HG02870 (cell line): ENCODE data around the gene APBA2.

Experiments used
- ATAC-seq: cut with Tn5 transposase; IDR thresholded peaks from one replicate; pipeline ENCODE4 v1.9.1; 2021; ENCODE audit warnings: mild to moderate bottlenecking, moderate library complexity; ENCODE audit not compliant: unreplicated experiment

APBA2 gene

GRCh38 chr15:28895146-28895545, 9.4 kb downstream of the APBA2 start:
- ATAC-seq: no peak

GRCh38 chr15:28895566-28895965, 9.8 kb downstream of the APBA2 start:
- no peak for ATAC-seq

GRCh38 chr15:28896951-28897350, 11.2 kb downstream of the APBA2 start:
- ATAC-seq: no peak

GRCh38 chr15:28897861-28898585, 12.2 kb downstream of the APBA2 start:
- no peak for ATAC-seq

- ATAC-seq: no peak
These were observed 13.4 kb downstream of the APBA2 start for GRCh38 chr15:28899061-28899738.

GRCh38 chr15:28900041-28900891, 14.5 kb downstream of the APBA2 start:
- no peak for ATAC-seq

GRCh38 chr15:28900892-28901586, 15.3 kb downstream of the APBA2 start:
- no peak for ATAC-seq

- ATAC-seq: no peak
These were observed 15.8 kb downstream of the APBA2 start for GRCh38 chr15:28901587-28901980.

GRCh38 chr15:28901987-28902745, 16.4 kb downstream of the APBA2 start:
- no peak for ATAC-seq

- no peak for ATAC-seq
These were observed 17.1 kb downstream of the APBA2 start for GRCh38 chr15:28902856-28903255.

- no peak for ATAC-seq
These were observed 17.8 kb downstream of the APBA2 start for GRCh38 chr15:28903555-28903954.

GRCh38 chr15:28904003-28904402, 18.2 kb downstream of the APBA2 start:
- ATAC-seq: no peak

GRCh38 chr15:28904541-28905315, 19.0 kb downstream of the APBA2 start:
- ATAC-seq: no peak

- no peak for ATAC-seq
These were observed 21.7 kb downstream of the APBA2 start for GRCh38 chr15:28907338-28907960.

GRCh38 chr15:28909958-28910500, 24.3 kb downstream of the APBA2 start:
- no peak for ATAC-seq

- no peak for ATAC-seq
These were observed 25.6 kb downstream of the APBA2 start for GRCh38 chr15:28911310-28911931.

- ATAC-seq: no peak
These were observed 26.6 kb downstream of the APBA2 start for GRCh38 chr15:28912422-28912821.

- no peak for ATAC-seq
These were observed 27.5 kb downstream of the APBA2 start for GRCh38 chr15:28913171-28913765.
